HG02943 (cell line): ENCODE measurements around the gene CCDC80.
A peak's percentile ranks its signal among the peaks of the same experiment; 100 is the strongest.

ENCODE experiments used
- ATAC-seq: cut with Tn5 transposase; IDR thresholded peaks from one replicate; pipeline ENCODE4 v1.9.1; 2021; ENCODE audit warnings: mild to moderate bottlenecking, low read depth, moderate library complexity; ENCODE audit not compliant: unreplicated experiment

Gene CCDC80, protein sequence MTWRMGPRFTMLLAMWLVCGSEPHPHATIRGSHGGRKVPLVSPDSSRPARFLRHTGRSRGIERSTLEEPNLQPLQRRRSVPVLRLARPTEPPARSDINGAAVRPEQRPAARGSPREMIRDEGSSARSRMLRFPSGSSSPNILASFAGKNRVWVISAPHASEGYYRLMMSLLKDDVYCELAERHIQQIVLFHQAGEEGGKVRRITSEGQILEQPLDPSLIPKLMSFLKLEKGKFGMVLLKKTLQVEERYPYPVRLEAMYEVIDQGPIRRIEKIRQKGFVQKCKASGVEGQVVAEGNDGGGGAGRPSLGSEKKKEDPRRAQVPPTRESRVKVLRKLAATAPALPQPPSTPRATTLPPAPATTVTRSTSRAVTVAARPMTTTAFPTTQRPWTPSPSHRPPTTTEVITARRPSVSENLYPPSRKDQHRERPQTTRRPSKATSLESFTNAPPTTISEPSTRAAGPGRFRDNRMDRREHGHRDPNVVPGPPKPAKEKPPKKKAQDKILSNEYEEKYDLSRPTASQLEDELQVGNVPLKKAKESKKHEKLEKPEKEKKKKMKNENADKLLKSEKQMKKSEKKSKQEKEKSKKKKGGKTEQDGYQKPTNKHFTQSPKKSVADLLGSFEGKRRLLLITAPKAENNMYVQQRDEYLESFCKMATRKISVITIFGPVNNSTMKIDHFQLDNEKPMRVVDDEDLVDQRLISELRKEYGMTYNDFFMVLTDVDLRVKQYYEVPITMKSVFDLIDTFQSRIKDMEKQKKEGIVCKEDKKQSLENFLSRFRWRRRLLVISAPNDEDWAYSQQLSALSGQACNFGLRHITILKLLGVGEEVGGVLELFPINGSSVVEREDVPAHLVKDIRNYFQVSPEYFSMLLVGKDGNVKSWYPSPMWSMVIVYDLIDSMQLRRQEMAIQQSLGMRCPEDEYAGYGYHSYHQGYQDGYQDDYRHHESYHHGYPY

GRCh38 chr3:112640930-112641801, at the start of gene CCDC80:
Gene CCDC80, minus strand, starts transcription at chr3:112641143. Its CDS starts 1,238 bp downstream, at chr3:112639905.
- no peak for ATAC-seq

DNA sequence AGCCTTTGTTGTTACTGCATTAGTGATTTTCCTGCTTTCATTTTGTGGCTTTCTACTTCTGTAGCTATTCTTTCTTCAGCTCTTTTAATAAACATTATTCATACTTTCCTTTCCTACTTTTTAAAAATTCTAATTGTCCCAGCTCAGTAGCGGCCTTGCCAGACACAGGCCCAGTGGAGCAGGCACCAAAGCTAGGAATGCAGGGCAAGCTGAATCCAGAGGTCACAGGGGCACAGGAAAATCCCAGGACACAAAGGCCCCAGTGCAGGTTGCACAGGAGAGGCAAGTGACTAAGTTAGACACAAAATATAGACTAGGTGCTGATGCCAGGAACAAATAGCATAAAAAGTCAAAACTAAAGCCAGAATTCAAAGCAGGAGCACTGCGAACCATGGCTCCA, 49.0 kb upstream of the CCDC80 start:
- ATAC-seq = no peak

DNA sequence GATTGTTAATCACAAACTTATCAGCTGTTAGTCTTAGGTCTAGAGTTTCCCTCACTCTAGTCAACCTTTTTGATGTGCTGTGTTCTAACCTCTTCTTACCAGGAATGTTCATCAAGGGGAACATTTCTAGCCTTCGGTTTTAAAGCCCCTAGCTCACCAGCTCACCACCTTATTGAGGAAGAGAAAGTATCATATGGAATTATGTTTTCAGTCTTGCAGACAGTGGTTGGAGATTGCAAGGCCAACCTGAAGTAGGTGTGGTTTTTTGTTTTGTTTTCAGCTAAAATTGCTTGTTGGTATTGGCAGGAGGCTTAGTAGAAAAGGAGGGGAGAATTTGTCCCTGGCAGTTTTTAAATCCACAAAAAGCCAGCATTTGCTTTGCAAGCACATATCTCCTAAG, 48.4 kb upstream of the CCDC80 start:
- no peak for ATAC-seq

DNA sequence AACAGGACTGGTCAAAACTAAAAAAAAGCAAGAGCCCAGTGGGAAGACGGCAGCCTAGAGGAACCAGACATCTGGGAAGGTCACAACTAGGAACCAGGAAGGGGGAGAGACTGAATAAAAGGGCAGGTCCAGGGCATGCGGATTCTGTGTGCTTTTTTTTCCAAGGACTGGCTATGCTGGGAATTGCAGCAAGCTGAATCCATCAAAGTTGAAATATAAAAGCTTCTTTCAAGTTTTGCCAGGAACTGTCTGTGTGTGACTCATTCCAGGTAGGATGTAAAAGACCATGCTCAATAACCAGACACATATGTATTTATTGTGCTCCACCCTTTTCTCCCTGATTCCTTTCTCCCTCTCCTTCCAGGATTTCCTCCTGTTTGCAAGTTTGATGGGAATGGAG, 47.9 kb upstream of the CCDC80 start:
- no peak for ATAC-seq

GRCh38 chr3:112688085-112688769, 47.3 kb upstream of the CCDC80 start:
- no peak for ATAC-seq

DNA sequence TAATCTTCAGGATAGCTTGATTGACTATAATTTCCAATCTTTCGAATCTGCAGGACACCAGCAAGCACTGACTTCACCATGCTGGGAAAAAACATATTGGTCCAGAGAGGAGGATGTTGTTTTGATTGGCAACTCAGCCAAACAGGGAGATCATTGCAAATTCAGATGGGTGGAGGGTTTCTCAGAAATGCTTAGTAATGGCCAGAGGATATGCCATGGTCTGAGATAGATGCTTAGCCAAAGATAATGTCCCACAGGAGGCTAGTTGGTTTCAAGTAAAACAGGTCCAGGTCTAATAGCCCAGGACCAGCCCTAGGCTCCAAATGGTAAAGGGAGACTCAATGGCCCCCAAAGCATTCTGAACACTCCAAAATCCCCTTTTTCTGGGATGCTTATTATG, 46.7 kb upstream of the CCDC80 start:
- no peak for ATAC-seq

DNA sequence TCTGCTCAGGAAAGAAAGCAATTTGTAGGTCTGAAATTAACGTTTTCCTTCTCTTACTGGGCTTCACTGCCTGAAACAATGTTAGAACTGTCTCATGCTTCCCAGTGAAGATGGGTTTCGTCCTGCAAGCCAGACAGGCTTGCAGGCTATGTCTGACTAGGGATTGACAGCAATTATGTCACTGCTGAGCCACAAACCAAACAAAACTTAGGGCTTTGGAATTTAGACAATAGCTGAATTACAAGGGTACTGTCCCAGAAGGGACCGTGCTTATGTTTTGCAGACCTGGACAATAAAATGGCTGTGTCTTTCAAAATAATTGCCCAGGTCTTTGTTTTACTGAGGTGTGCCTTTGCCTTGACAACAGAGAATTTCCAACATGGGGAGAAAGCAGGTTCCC, 46.3 kb upstream of the CCDC80 start:
- ATAC-seq = no peak

- no peak for ATAC-seq
These were observed 45.2 kb upstream of the CCDC80 start for GRCh38 chr3:112685956-112686799.

GRCh38 chr3:112685420-112685819, 44.5 kb upstream of the CCDC80 start:
- ATAC-seq = no peak

DNA sequence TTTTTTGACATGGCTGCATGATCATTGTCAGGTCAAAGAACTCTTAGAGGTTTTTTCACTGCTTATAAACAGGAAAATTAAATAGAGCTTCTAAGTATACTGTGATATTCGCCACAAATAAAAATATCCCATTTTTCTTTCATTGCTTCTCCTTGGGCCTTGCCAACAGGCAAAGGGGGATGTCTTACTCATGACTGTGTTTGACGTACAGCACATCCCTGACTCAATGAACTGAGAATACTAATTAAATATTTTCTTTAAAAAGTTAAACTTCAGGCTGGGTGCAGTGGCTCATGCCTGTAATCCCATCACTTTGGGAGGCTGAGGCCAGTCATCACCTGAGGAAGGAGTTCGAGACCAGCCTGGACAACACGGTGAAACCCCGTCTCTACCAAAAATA, 41.4 kb upstream of the CCDC80 start:
- ATAC-seq = no peak

GRCh38 chr3:112681822-112682325, 40.9 kb upstream of the CCDC80 start:
- no peak for ATAC-seq

DNA sequence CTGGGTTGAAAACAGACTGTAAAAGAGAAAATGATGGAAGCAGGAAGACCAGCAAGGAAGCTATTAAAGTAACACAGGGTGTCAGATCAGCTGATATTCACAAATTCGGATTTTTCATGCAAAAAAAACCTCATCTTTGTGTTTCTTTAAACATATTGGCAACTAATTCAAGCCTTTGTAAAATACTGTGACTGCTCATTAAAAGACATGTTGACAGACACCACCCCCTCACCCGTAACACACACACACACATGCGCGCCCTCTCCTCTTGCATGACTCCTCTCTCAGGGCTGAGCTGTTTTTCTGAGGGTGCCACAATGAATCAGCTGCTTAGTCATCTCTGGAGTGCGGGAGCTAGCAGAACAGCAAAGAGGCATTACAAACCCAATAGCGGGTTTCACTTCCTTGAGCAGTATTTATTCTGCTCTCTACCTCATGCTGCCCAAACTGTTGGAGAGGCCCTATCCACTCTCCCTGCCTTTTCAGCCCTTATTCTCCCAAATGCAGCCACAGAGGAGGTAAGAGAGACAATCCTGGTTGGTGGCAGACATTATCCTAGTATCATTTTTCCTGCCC, 35.8 kb upstream of the CCDC80 start:
- peak; percentile 99 for ATAC-seq

DNA sequence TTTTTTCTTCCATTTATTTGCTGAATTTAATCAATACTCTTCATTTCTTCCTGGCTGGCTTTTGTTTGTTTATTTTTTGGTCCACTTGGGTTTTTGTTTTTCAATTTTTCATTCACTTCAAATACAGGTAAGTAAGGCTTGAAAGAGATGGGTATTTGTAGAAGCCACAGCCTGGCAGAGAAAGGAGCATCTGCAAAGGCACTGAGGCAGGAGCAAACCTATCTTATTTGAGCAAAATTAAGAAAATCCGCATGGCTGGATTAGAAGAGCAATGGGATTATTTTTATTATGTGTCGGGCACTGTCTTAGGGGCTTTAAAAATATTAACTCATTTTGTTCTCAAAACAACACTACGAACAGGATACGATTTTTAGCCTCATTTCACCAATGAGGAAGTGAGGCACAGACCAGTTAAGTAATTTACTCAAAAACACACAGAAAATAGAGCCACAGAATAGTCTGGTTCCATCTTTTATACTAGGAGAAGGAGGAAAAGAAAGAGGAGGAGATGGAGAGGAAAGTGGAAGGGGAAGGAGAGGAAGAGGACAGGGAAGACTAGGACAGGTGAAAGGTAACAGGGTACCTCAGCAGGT, 35.1 kb upstream of the CCDC80 start:
- no peak for ATAC-seq

DNA sequence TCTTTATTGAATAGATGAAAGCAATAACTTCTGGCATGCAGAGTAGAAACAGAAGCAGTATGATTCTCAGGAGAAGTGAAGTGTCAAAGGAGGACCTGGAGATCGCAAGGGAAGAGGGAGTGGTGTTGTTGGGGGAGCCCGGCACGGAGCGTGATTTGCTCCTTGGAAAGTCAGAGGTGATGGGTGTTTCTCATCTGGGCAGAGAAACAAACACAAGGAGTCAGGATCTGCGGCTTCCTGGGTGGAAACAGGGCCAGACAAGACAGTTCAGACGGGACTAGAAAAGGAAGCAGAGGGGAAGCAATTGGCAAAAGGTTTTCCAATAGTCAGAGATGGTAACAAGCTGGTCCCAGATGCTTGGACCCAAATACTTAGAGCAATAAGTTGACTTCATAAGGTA, 34.4 kb upstream of the CCDC80 start:
- no peak for ATAC-seq

DNA sequence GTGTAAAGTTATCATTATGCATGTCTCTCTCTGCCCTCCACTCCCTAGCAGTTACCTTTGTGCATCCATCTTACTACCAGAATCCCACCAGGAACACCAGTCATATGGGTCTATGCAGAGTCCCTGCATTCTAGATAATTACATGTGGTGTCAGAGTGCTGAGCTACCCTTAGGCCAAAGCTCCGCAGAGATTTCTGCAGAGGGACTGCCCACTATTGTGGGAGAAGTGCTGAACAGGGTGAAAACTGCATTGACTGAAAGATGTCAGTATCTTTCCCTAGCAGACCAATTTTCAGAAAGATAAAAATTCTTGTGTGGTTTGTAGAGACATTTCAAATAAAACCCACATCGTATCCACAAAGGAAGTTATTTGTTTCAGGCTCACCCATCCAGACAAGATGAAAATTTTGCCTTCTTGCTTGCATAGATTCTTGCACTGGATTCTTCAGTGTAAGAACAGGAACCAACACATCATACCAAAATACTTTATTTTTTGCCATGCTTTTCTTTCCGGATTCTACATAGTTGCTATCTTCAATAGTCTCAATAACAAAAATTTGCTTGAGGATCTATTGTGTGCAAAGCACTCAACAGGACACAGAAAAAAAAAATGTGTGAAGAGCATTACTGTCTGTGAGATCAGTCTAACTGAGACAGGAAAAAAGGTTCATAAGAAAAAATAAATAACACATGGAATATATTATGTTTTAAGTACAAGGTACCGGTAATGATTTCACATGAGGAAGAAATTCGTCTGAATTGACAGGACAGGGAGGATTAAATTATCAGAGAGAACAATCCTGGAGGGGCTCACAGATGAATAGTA, 32.0 kb upstream of the CCDC80 start:
- no peak for ATAC-seq

DNA sequence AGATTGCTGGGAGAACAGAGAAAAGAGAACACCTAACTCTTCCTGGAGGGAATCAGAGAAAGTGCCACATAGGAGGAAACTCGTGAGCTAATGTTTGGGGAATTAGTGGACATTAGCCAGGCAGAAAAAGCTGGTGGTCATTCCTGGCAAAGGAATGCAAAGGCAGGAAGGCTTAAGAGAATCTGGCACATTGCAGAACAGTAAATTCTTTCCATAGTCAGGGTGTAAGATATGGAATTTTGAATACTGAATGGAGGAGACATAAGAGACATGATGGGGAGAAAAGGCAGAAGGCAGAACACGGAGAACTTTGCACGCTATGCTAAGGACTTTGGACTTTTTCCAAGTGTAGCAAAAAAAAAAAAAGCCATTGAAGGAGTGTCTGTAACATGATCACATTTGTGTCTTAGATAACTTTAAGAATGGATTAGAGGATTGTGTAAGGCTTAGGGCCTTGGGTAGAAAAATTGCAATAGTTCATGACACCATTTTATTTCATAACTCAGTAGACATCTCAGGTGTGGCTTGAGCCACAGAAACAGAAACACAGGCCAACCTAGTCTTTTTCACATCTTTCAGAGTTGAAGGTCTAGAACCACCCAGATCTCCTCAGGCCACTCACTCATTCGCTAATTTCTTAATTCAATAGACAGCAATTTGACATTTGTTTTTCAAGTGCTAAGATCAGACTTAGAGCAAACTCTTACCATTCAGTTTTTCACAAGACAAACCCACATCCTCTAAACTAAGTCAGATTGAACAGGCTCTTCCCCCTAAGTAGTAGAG, 31.2 kb upstream of the CCDC80 start:
- no peak for ATAC-seq

DNA sequence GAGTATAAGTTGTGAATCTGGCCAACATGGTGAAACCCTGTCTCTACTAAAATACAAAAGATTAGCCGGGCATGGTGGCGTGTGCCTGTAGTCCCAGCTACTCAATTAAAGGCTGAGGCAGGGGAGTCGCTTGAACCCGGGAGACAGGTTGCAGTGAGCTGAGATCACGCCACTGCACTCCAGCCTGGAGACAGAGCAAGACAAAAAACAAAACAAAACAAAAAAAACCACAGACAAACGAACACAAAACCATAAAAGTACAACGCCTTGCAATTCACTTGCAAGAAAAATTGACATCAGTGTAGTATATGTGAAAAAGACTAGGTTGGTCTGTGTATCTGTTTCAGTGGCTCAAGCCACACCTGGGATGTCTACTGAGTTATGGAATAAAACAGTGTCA, 29.9 kb upstream of the CCDC80 start:
- no peak for ATAC-seq
